ENCODE results near the gene GAGE10.
"Not testable (repeated sequence)": the region's sequence is repeated elsewhere in the genome, so short reads cannot be mapped to it uniquely, and the experiment has no call there.

GAGE10 gene

DNA sequence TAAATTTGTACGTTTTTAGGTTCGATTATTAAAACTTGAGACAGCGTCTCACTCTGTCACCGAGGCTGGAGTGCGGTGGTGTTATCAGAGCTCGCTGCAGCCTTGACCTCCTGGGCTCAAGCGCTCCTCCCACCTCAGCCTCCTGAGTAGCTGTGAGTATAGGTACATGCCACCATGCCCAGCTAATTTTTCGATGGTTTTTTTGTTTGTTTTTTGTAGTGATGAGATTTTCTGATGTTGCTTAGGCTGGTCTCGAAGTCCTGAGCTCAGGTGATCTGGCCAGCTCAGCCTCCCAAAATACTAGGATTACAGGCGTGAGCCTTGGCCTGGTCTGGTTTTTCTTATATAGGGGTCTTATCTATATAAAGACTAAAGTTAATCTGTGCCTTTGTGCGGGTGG, 27.0 kb downstream of the GAGE10 start:
- not testable (repeated sequence) for DNase-seq

DNA sequence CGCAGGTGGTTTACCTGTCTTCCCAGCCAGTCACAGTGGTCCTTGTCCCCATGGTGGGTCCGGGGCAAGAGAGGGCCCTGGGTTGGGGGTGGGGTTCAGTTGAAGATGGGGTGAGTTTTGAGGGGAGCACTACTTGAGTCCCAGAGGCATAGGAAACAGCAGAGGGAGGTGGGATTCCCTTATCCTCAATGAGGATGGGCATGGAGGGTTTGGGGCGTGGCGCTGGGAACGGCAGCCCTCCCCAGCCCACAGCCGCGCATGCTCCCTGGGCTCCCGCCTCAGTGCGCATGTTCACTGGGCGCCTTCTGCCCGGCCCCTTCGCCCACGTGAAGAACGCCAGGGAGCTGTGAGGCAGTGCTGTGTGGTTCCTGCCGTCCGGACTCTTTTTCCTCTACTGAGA, 27.8 kb downstream of the GAGE10 start, which contains the start of gene GAGE13:
TSS of gene GAGE13 (plus strand) at position 301 of the 400 bp plus-strand sequence. CDS start 1,156 bp downstream, outside the sequence.
- not testable (repeated sequence) for DNase-seq

DNA sequence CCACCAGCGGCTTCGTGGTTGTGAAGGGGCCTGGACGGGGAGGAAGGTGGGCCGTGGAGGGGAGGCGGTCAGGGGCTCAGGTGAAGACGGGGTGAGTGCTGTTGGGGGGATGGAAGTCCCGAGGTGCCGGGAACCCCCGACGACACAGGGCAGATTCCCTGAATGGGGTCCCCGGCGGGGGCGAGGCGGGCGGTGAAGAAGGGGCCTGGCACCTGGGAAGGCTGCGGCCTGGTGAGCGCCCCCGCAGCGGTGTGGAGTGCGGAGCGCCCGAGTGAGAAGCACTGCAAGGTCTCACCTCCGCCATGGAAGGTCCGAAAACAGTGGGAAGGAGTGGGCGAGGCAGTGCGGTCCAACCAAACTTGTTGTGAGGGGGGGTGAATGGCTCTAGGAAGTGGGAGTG, 28.4 kb downstream of the GAGE10 start:
- DNase-seq = not testable (repeated sequence)

DNA sequence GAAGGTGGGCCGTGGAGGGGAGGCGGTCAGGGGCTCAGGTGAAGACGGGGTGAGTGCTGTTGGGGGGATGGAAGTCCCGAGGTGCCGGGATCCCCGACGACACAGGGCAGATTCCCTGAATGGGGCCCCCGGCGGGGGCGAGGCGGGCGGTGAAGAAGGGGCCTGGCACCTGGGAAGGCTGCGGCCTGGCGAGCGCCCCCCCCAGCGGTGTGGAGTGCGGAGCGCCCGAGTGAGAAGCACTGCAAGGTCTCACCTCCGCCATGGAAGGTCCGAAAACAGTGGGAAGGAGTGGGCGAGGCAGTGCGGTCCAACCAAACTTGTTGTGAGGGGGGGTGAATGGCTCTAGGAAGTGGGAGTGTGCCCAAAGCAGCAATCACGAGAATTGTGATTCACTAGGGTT, 38.0 kb downstream of the GAGE10 start:
- DNase-seq = not testable (repeated sequence)

DNA sequence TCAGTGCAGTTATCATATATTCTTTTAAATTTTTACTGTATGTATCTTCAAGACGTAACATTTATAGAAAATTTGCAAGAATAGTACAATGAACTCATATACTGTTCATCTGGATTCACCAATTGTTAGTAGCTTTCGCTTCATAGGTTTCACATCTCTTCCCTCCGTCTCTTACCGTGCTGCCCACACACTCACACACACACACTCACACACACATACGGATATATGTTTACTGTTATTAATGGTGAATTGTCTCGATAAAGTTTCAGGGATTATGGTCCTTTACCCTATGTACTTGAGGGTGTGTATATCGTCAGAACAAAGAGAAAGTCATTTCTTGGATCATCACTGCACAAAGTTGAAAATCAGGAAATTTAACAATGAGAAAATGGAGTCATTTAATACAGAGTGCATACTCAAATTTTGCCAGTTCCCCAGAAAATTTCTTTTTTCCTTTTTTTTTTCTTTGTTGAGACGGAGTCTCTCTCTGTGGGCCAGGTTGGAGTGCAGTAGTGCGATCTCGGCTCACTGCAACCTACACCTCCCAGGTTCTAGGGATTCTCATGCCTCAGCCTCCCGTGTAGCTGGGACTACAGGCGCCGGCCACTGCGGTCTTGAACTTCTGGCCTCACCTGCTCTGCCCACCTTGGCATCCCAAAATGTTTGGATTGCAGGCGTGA, 41.2 kb downstream of the GAGE10 start:
- DNase-seq = not testable (repeated sequence)

DNA sequence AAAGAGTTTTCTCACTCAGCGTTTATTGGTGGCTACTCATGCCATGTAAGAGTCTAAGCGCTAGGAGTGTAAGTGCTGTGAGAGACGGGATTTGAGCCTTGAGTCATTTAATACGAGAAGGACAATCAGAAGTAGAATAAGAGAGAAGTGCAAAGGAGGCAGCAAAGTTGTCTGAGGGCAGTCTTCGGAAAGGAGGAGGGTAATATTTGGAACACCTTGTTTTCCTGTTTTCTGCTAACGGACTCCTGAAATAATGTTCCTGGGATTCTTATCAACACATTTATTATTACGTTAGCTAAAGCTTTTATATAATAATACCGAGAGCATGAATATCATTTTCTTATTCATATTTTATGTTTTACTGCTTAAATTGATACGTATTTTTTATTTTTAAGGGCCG, 42.0 kb downstream of the GAGE10 start:
- DNase-seq = not testable (repeated sequence)

DNA sequence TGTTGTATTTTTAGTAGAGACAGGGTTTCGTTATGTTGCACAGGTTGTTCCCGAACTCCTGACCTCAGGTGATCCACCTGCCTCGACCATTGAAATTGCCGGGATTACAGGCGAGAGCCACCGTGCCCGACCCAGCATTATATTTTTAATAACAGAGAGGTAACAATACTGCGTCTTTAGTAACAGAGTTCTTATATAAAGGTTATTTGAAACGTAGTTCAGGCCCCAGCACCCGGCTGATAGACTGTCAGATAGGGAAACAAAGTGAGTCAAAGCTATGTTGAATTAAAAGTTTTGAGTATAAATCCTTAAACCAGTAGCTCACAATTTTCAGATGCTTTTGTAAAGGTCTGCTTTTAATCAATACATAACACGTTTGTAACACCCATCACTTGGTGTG, 42.7 kb downstream of the GAGE10 start:
- not testable (repeated sequence) for DNase-seq
